Activated CD4-positive, CD25-positive, alpha-beta regulatory T cell treated with anti-CD3 and anti-CD28 coated beads, Interleukin-2, amount 50 U/mL, for 16 hours (primary cell): ENCODE measurements around the gene TRPM3.

Experiments used
- DNase-seq: peaks from one replicate; pipeline ENCODE4 v3.0.0-alpha.2; 2020; ENCODE audit warnings: low read depth, low spot score

The TRPM3 gene

DNA sequence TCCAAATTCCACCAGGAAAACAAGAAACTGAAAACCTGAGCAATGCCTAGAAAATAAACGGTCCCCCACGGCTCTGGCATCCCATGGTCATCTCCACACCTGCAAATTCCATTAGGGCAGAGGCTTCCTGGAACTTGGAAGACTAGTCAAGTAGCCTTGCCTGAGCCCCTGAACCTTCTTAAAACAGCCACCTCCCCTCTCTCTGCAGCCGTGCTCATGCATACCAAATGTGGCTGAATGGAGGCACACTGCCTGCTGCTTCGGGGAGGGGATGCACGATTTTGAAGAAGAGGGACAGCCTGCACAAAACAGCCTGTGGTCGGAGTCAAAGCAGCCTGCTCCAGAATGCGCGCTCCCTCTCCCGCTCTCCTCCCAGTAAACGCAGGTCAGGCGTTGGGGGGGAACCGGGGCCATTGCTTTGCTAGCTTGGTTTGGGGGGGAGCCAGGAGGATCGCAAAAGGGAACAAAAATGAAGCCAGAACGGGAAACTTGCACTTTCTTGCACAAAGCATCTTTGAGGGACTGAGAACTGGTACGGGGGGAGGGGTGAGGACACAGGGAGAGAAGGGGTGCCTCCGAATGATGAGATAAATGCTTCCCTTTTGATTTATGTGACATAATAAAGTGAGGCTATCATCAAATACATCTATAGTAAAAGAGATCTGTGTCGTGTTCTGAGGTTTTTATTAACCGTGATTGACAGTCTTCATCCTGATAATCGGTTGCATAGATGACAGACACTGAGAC, at the start of gene TRPM3:
TSS of gene TRPM3 (minus strand) at position 347 of the 747 bp plus-strand sequence. CDS start at position 80, 267 bp downstream.
- DNase-seq, result no peak

DNA sequence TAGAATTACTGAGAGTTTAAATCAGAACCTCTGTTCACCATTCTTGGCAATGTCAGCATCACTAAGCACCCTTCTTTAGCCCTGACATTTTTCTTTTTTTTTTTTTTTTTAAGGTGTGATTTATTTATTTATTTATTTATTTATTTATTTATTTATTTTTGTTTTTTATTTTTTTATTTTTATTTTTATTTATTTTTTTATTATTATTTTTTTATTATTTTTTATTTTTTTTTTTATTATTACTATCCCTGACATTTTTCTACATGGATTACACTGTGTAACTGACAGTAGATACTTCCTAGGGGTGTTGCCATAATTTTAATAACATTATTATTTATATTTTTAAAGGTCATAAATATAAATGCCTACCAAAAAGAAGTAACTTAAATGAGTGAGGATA, 47.0 kb upstream of the TRPM3 start:
- no peak for DNase-seq

DNA sequence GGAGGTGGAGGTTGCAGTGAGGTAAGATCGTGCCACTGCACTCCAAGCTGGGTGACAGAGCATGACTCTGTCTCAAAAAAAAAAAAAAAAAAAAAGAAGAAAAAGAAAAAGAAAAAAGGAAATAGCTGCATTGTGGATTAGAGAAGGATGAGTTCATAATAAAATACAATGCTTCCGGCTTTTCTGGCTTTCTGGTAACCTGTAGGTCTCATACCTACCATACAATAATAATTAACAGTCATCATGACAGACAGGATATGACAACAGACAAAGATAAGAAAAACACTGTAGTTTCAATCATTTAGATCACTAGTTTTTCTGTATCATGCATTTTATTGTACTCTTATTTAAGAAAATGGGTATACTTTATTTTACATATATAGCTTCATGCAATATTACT, 40.7 kb upstream of the TRPM3 start:
- DNase-seq, result no peak

DNA sequence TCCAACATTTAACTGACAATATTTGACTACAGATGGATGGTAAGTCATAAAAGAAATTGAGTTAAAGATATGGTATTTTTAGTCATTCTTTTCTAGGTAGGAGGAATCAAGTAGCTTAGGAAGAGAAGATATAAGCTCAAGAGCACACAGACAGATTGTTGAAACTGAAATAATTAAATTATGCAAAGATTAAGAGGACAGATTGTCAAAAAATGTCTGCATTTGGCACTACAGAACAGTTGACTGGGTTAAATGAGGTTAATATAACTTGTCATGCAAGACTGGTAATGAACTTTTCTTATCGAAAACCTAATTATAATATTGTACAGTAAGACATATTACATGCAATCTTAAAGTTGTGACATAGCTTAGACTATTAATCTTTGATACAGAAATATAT, 36.3 kb upstream of the TRPM3 start:
- DNase-seq, result no peak

DNA sequence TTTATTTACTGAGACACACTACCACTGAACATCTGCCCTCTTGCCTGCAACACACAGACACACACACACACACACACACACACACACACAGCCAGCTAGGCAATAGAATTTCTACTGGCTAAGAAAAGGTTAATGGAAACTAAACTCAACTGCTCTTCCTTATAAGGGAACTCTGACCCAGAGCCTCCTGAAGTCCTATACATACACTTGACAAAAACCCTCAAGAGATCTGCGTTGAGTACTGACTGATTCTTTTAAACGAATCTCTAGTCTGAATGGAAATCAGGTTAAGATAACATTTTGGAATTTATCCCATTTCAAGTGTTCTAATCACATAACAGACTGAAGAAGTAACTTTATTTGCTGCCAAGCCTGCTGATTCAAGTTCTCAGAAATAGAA, 25.9 kb upstream of the TRPM3 start:
- no peak for DNase-seq

DNA sequence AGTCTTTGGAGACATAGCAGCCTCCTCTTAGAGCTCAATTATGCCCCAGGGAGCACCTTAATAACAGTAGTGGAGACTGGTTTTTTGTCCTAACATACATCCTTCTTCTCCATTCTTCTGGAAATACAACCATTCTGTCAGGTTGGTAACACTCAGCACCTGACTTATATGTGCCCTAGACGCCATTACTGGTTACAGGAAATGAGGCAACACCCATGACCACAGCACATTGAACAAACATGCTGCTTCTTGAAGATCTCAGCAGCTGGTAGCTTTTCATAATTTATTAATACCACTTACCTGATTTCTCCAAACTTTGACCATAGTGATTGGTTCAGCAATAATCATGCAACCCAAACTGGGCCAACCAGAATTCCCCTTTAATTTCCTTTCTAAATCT, 25.1 kb upstream of the TRPM3 start:
- DNase-seq, result no peak

DNA sequence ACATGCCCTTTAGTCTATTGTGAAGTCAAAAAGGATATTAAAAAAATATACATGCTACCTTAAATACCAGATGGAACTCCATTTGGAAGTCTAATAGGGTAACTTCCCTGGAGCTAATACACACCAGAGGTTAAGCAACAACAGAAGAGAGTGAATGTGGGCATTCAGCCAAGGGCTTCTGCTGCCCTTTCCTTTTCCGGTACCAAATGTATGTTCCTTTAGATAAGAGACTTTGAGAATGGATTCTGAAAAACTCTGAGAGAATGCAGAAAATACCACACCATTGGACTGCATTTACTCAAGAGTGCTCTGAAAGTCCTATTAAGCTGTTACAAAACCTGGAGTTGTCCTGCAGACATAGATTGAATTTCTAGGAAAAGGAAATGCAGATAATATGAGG, 23.8 kb upstream of the TRPM3 start:
- no peak for DNase-seq

DNA sequence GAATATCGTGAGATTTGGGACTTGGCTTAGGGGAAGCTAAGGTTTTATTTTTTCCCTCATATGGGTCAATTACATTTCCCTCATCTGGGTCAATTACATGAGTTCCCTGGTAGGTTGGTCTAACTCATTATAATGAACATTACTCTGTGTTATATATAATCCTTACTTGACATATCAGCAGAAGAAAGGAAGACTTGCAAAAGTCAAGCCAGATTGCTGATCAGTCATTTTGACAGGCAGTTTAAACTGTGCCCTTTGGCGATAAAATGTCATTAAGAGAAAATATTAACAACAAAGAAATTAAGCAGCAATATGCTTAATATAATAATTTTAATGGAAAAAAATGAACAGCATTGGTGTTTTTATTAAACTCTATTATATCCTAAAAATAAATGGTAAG, 23.1 kb upstream of the TRPM3 start:
- no peak for DNase-seq

DNA sequence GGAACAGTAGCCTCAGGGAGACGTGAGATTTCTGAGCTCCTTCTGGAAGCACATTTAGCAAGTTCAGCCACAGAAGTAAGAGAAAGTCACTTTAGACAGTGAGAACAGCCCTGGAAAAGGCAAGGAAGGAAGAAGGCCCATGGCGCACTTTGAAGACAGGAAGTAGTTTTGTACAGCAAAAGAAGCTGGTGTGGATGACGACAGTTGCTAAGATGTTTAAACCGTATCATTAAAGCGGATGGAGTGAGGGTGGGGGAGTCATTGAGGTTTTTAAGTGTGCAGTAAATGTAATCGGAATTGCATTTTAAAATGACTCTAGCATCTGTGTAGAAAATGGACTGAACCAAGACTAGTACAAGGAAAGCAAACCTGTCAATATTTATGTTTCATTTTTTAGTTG, 15.3 kb upstream of the TRPM3 start:
- no peak for DNase-seq

DNA sequence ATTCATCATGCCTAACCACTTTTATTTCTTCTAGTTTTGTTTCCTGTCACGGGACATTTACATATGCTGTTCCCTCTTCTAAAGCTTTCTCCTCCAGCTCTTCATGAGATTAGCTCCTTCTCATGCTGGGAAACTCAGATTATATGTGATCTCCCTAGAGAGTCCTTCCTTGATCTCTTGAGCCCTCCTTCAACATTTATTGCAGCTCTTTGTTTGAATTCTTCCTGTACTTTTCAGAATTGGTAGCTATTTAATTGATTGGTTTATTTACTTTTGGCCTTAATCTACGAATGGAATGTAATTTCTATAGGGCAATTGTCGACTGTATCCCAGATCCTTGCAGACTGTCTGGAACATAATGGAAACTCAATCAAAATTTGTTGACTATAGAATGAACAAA, 9.7 kb upstream of the TRPM3 start:
- DNase-seq, result no peak

DNA sequence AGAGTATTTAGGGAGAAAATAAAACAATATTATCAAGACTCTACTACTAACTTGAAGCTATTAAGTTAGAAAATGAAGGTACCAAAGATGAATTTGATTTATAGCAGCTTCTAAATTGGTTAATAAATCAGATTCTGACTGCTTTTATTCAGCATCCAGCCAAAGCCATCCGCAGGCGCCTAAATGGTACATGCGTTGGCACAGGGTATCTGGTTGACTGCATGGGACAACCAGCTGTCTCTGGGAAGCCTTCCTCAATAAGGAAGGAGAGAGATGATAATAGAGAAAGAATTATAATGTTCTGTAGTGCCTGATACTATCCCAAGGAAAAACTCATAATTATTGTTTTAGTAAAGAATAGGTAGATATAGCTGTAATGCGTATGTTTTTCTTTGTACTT, 9.1 kb upstream of the TRPM3 start:
- no peak for DNase-seq

DNA sequence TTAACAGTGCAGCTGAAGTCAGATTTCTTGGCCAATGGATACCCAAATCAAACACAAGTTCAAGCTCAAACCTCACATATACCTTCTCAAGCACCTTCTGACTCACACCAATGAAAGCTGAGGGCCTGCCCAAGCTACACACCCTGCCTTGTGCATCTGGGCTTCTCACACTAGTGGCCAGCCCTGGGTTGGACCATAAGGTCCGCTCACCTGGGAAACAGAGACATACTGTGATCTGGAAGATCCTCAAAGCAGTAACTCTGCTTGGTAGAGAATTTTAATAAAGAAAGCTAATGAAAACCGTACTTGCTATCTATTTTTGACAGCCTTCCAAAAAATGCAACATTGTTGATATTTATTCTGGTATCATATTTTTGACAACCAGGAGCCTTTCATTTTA, 7.4 kb upstream of the TRPM3 start:
- DNase-seq, result no peak

DNA sequence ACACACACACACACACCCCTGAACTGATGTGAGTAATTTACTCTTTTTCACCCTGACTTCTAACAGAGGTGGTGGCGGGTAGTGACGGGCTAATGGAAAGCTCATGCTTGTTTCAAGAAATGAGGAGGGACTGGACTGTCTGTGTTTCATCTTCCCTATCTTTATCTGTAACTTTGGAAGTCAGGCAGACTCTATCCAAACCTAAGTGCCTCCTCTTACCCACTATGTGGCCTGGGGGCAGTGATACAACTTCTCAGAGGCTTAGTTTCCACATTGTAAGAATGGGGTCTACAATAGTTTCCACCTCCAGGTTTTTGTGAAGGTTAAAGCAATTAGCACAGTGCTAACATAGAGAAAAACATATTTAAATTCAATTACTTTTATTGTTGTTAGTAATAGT, 5.9 kb upstream of the TRPM3 start:
- no peak for DNase-seq

DNA sequence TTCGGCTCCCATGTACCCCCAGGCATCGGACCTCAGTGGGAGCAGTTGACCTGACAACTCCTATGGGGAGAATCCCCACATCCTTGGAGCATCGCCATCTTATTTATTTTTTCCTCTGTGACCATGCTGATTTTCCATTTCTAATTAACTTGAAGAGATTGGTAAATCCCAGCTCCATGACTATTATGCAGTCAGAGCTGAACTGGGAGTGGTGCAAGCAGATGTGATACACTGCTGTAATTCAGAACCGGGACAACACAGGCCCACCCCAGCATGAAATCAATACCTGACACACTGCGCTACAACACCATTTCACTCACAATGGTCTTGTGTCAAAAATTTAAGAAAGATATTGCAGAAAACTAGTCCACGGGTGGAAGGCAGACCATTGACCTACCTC, 1.0 kb upstream of the TRPM3 start:
- DNase-seq, result no peak

DNA sequence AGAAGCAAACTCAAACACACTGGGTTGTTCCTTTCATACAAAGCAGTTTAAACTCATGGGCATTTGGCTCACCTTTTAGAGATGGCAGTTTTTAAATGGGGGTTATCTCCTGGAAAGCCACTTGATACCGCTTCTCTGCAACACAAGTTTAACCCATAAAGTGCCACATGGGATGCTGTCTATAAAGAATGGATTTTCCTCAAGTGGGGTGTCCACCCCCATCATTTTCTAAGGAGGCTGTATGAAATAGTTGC, 528 bp upstream of the TRPM3 start:
- DNase-seq, result no peak

DNA sequence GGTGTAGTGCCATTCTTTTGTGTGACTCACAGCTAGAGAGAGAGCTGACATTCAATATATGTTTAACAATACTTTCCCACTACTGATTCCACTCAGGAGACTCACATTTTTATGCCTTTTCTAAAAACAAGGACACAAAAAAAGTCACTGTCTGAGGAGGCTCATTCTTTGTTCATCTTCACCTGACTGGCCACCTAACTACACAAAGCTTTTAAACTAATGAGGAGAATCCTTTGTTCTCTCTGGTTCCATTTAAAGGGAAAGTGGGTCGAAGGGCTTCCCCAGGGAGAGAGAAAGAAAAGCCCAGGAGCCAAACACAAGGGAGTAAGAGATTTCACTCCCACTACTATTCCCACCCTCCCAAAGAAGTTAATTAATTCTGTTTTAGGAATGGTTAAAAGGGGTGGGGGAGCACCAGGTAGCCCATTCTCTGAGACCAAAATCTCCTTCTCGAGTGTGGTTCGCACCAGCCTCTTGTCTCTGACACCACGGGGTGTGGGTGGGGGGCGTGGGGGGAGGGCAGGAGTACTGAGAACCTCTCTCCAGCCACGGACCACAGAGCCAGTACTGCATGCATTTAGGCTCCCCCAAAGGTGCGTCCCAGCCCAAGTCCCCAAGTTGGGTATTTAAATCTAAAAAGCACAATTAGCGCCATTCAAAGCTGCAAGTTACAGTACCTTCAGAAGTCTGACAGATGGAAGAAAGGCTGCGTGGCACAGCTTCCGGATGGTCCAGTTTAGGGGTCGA, 747 bp downstream of the TRPM3 start:
- no peak for DNase-seq

DNA sequence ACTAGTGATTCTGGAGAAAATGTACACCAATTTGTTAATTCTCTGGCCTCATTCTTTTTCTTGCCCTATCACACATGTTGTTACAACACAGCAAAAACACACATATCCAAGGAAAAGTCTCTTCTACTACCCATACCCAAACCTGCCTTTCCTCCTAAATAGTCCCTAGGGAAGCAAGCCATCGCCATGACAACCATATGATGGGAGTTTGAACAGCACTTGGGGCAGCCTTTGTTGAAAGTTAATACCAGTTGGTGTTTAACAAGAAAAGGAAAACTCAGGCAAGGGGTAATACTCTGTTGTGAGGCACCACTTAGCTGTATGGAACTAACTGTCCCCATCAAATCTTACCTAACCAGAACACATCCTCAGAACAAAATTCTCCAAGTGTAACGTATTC, 1.7 kb downstream of the TRPM3 start:
- DNase-seq, result no peak

DNA sequence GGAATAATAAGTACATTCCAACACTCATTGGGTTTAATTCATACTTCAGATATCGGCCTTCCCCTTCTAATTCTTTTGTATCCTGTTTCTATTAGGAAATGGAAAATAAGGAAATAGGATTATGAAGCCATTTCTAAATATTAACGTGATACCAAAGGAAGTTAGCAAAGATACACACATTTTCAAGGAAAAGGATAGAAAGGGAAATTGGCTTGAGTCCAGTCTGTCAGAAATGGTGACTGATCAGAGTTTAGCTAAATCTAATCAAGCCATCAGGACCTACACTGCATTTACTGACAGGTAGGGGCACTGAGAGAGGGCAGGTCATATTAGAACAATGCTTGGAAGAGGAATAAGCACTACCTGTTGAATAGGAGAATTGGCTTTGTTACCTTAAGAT, 3.1 kb downstream of the TRPM3 start:
- DNase-seq, result no peak

DNA sequence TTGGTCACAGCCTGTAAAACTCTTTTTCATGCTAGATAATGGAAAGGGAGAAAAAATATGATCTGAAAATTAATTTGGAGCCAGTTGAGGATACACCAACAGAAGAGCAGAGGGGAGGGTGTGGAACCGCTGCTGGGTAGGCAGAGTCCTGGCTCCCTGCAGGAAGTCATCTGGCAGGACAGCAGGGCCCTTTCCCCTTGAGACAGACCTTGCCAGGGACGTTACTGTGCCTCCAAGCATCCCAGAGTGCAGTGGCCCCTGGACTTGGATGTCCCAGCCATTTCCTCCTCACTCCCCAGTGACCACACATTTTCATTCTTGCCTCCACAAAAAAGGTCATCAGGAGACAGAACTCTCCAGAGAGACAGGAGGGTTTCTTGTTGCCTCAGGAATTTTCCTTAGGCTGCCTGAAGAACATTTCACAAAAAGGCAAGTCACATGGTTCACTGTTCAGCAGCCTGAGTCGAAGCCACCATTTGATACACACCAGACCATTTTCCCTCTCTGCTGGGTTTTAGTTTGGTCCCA, 5.9 kb downstream of the TRPM3 start:
- no peak for DNase-seq

DNA sequence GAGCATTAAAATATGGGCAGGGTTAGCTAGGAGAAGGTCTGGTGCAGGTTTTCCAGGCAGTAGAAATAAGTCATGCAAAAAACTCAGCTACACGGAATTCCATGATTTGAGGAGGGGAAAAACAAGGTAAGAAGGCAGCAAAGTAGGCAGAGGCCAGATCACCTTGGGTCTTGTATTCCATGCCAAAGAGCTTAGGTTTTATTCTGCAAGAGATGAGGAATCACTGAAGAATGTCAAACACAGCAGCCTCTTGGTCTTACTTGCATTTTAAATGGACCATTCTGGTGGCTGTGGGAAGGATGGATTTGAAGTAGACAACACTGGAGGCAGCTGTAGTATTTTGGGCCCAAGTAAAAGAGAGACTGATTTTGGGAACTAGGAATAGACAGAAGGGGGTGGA, 8.6 kb downstream of the TRPM3 start:
- no peak for DNase-seq

DNA sequence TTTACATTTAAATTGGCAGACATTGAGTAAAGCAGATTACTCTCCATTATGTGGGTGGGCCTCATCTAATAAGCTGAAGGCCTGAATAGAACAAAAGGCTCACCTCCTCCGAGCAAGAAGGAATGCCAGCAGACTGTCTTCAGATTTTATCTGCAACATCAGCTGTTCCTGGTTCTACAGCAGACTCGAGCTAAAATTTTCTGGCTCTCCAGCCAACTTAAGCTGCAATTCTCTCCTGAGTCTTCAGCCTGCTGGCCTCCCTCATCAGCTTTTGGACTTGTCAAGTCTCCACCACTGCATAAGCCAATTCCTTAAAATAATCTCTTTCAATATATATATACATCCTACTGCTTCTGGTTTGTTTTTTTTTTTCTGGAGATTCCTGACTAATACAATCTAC, 12.5 kb downstream of the TRPM3 start:
- no peak for DNase-seq

DNA sequence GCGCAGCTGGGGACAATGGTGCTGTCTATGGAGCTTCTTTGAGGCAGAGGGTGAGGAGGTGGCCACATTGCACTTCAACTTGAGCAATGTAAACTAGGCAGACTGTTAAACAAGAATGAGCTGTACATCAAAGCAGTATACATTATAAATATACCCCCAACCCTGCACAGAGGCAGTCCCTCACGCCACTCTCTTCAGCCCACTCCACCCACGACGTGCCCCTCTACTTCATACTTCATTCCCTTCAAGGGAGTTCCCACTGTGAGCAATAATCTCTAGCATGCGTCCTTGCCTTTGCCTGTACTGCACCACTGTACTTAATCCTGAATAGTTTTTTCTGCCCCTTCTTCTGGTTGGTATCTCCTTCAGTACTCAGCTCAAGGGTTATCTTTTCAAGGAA, 14.4 kb downstream of the TRPM3 start:
- no peak for DNase-seq

DNA sequence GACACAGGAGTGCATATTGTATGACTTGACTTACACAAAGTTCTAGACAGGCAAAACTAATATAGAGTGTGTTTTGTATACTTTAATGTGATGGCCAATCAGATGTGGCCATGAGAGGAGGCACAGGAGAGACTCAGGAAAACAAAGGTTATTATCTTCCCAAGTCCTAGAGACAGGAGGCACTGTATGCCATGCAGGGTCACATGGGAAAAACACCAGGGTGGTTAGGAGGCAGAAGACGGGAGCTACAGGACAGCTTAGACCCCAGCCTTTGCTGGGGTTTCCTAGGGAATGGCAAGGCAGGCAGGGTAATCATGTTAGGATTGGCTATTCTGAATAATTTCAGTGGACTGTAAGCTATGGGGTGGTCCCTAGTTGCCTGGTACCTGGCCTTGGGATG, 16.2 kb downstream of the TRPM3 start:
- no peak for DNase-seq

DNA sequence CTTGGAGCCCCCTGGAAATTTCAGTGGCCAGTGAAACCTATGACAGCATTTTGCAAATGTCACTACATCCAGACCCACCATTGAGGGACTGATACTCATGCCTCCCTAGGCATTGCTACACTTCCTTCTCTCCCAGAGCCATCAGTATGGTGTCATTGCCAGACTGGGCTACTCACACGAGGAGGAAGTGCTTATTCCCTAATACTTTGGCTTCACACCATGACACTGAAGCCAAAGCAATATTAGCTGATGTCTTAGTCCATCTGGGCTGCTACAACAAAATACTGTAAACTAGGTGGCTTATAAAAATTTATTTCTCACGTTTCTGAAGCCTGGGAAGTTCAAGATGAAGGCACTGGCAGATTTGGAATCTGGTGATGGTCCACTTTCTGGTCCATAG, 22.6 kb downstream of the TRPM3 start:
- DNase-seq, result no peak
